GM12865 (cell line): ENCODE data around the gene TXNDC11.

ENCODE experiments used
- DNase-seq: peaks from one replicate; pipeline ENCODE4 v3.0.0; 2010; ENCODE audit warnings: low read depth
- H3K4me3 ChIP-seq: 2 replicates; pipeline ENCODE4 v1.5.1; 2011; ENCODE audit warnings: mild to moderate bottlenecking, low read depth, low read length, control low read depth
- TF ChIP-seq, protein P1 (sequence below): IDR thresholded peaks from 2 replicates; pipeline ENCODE4 v1.5.1; 2011; ENCODE audit warnings: low read length, control low read depth, low read depth, inconsistent platforms; ENCODE audit not compliant: insufficient read depth; ENCODE audit errors: missing control alignments

Gene TXNDC11

DNA sequence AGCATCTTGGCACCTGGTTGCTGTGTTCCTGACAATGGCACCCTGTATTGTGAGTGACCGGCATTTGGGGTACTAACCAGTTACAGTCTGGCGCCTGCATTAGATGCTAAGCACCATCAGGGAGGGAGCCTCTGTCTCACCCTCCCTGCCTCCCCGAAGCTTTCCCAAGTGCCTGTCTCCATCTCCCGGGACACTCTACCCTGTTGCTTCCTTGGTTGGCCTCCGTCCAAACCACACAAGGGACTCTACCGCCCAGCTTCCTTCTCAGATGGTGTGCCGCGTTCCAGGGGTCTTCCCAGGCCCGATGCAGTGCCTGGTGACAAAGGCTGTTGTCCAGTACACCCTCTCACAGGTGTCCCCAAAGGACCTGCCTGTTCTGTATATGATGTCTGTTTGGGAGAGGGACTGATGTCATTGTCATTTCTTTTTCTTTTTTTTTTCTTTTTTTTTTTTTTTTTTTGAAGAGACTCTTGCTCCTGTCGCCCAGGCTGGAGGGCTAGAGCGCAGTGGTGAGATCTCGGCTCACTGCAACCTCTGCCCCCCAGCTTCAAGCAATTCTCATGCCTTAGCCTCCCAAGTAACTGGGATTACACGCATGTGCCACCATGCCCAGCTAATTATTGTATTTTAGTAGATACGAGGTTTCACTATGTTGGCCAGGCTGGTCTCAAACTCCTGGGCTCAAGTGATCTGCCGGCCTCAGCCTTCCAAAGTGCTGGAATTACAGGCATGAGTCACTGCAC, 67.7 kb downstream of the TXNDC11 start:
- no peak for DNase-seq
- TF ChIP-seq, protein P1, sequence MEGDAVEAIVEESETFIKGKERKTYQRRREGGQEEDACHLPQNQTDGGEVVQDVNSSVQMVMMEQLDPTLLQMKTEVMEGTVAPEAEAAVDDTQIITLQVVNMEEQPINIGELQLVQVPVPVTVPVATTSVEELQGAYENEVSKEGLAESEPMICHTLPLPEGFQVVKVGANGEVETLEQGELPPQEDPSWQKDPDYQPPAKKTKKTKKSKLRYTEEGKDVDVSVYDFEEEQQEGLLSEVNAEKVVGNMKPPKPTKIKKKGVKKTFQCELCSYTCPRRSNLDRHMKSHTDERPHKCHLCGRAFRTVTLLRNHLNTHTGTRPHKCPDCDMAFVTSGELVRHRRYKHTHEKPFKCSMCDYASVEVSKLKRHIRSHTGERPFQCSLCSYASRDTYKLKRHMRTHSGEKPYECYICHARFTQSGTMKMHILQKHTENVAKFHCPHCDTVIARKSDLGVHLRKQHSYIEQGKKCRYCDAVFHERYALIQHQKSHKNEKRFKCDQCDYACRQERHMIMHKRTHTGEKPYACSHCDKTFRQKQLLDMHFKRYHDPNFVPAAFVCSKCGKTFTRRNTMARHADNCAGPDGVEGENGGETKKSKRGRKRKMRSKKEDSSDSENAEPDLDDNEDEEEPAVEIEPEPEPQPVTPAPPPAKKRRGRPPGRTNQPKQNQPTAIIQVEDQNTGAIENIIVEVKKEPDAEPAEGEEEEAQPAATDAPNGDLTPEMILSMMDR, result no peak
- no peak overlapping the region for H3K4me3 ChIP-seq

DNA sequence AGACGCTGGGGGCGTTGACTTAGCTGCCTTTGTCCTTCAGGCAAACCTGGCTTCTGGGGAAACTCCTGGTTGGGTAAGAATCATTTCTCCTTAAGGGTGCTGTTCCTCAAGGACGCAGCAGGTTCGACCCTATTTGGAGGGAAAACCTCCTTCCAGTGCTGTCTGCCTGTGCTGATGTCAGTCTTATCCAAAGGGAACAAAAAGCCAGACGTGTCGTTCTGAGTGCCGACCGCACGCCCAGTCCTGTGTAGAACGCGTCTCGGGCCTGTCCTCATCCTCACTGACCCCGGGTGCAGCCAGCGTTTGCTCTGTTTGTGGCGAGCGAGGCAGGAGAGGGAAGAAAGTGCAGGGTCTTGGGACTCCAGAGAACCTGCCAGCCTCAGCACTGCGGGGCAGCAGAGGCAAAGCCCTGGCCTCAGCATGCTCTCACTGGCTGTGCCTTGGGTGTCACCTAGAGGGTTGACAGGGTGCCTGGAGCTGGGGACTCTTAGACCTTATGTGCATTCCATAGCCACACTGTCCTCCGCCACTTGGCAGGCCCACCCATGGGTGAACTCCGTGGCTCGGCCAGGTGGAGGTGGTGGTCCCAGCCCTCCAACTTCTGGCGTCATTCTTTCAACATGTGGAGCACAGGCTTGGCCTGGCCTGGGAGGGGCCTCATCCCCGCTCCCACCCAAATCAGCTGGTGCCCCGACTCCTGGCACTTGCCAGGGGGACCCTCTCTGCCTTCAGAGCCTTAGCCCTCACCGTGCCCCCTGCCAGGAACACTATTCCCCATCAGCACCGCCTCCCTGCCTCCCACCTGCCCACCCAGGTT, 68.4 kb downstream of the TXNDC11 start:
- TF ChIP-seq, protein P1, result no peak
- no peak for DNase-seq
- H3K4me3 ChIP-seq, result no peak overlapping the region

DNA sequence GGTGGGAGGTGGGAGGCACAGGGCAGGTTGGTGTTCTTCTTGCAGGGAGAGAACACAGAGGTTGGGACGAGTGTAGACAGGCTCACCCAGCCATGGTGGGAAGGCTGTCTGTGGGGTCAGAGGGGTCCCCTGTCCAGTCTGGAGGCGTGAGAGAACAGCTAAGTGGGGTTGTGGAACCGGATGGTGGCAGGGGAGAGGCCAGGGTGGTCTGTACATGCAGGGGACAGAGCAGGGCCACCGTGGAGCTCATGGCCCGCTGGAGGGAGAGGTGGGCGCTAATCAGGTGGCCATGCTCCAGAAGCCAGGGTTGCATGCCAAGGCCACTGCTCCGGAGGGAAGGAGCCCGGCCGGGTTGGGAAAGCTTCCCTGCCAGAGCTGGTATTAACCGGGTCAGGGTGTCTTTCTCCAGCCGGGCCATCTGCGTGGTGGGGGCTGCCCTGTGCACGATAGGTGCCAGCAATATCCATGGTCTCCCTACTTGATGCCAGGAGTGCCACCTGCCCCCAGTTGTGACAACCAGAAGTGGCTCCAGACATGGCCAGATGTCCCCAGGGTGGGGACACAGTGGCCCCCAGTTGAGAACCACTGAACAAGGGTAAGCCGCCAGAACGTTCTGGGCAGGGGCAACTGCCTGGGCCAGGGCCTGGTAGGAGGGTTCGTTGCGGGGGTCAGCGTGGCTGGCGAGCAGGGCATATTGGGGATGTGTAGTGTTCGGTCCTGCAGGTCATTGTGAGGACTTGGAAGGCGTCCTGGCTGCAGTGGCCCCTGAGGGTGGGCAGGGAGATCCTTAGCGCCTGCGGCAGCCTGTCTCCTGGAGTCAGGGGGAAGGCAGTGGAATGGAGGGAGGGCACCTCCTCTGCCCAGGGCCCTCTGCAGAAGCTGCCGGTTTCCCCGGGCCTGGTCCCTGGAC, 69.3 kb downstream of the TXNDC11 start:
- DNase-seq, result no peak
- TF ChIP-seq, protein P1, result no peak
- H3K4me3 ChIP-seq, result no peak overlapping the region

DNA sequence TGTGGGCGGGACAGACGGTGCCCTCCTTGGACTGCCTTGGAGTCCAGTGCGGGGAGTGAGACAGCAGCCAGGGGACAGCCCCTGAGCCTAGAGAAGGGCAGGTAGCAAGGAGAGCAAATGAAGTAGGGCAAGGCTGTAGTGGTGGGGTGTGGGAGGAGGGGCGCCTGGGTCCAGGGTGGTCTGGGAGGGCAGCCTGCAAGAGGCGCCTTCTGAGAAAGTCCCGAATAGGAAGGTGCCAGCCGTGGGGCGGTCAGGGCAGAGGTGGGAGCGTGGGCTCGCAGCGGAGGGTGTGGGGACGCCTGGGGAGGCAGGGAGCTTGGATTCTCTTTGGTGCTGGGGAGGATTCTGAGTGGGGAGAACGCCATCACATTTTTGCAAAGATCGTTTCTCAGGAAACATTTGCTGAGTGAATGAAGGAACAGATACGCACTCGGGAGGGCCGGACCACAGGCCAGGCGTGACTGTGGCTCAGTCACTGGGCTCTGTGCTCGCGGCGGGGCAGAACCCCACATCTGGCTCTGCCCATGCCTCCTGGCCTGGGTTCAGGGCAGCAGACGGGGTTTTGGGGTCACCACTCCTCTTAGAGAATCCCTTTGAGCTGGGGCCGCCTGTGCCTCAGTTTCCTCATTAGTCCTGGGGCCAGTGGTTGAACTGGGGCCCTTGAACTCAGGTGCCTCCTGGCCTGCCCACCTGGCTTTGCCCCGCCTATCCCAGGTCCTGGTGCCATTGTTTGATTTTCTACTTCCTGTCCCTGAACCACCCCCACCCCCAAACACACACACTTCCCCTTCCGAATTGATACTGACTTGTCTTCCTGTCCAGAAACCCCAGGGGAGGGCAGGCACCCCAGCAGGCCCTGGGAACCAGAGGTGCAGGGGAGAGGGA, 70.2 kb downstream of the TXNDC11 start:
- TF ChIP-seq, protein P1, result no peak
- DNase-seq, result peak; percentile 78
- no peak overlapping the region for H3K4me3 ChIP-seq

DNA sequence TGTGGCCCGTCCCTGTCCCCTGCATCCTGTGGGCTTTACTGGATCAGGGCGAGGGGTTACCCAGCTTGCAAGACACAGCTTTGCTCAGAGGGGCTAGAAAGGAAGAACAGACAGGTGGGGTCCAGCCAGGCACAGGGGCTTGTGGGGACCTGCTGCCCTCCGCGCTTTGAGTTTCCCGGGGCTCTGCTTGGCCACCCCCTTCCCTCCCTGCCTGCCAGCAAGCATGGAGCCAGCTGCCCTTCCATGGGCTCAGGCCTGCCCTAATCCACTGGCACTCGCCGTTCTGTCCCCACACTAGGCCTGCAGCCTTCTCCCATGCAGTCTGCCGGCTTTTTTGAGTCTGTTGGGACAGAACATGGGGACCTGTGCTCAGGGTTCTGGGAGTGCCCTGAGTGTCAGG, 71.0 kb downstream of the TXNDC11 start:
- no peak for DNase-seq
- TF ChIP-seq, protein P1, result no peak
- no peak overlapping the region for H3K4me3 ChIP-seq

DNA sequence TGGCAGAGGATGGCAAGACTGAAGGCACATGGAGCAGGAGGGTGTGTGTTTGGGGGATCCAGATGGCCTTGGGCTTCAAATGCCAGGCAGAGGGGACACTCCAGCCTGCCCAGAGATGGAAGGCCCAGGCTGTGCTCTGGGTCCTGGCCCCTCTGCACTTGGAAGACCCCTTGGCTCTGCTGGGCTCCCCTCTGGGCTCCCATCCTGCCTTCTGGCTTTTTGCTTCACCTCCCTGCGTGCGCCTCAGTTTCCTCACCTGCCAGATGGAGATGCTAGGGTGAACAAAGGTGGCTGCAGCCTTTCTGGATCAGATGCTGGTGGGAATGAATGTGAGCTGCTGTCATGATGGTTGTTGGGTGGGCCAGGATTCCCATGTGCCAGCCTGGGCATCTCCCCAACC, 71.4 kb downstream of the TXNDC11 start:
- DNase-seq, result no peak
- H3K4me3 ChIP-seq, result no peak overlapping the region; the same call in 1 of the 2 replicates
- TF ChIP-seq, protein P1, result no peak
